Measurements from ENCODE around the gene BCAP31. TPM values are rescaled to one million over a fixed set of nuclear protein-coding genes. Genes with fewer than 3 reads are reported as not detected.

Gene BCAP31
- total RNA-seq, 2 experiments from 2014 or later: 43.0 to 72.0 TPM

GRCh38 chrX:153736071-153736820 is 12.1 kb upstream of the BCAP31 start:
- CTCF ChIA-PET (ENCODE audit: unreplicated experiment): no interaction called here
- Histone ChIP-seq H3K4me2 (ENCODE audit: low read length) (no peak overlapping the region), H3K4me1 (ENCODE audit: insufficient read depth, low read length, poor library complexity, severe bottlenecking) (peaks cover 10% of the 10 kb centered on the region), H4K20me1 (ENCODE audit: insufficient read depth, low read length) (no peaks in the 10 kb centered on the region), H2AFZ (ENCODE audit: low read length) (no peak overlapping the region), H3K9me3 (ENCODE audit: low read length) (no peaks in the 10 kb centered on the region), H3K36me3 (ENCODE audit: insufficient read depth, low read length) (no peaks in the 10 kb centered on the region; the same call in 1 of the 2 replicates), H3K4me3 (ENCODE audit: low read depth, low read length, poor library complexity, severe bottlenecking) (no peak overlapping the region), H3K9me2 (ENCODE audit: insufficient read depth, low read length) (no peaks in the 10 kb centered on the region), H3K79me2 (ENCODE audit: insufficient read depth, low read depth, low read length) (no peaks in the 10 kb centered on the region), H3K27ac (ENCODE audit: low read depth, low read length, poor library complexity, severe bottlenecking) (no peak overlapping the region)
- POLR2A ChIA-PET: interaction anchor here (0.7 to 1.4 kb wide), 2 partner anchors 9 to 586 kb away, joined by 4 read pairs; no protein-coding TSS in a partner anchor
- BruUV-seq (replicated peaks): no TSS peak
- TF ChIP-seq EZH2phosphoT487 (IDR thresholded peaks at IDR 0.05; ENCODE audit: borderline replicate concordance, low read depth, low read length): no peak
- no peak for TF ChIP-seq CTCF (conservative IDR thresholded peaks at IDR 0.05; ENCODE audit: low read length)
- no peak for DNase-seq (ENCODE audit: low spot score)
- intact Hi-C loops (cut with micrococcal nuclease; ENCODE audit: unreplicated experiment): no loop called here

- Histone ChIP-seq H3K79me2 (ENCODE audit: insufficient read depth, low read depth, low read length) (no peaks in the 10 kb centered on the region), H3K36me3 (ENCODE audit: insufficient read depth, low read length) (no peaks in the 10 kb centered on the region; the same call in 1 of the 2 replicates), H3K4me1 (ENCODE audit: insufficient read depth, low read length, poor library complexity, severe bottlenecking) (peaks cover 10% of the 10 kb centered on the region), H2AFZ (ENCODE audit: low read length) (no peak overlapping the region), H3K9me3 (ENCODE audit: low read length) (no peaks in the 10 kb centered on the region), H3K9me2 (ENCODE audit: insufficient read depth, low read length) (no peaks in the 10 kb centered on the region), H3K4me3 (ENCODE audit: low read depth, low read length, poor library complexity, severe bottlenecking) (no peak overlapping the region), H4K20me1 (ENCODE audit: insufficient read depth, low read length) (no peaks in the 10 kb centered on the region), H3K27ac (ENCODE audit: low read depth, low read length, poor library complexity, severe bottlenecking) (no peak overlapping the region), H3K4me2 (ENCODE audit: low read length) (peak overlapping the region; percentile 26; the same call in 1 of the 2 replicates)
- ChIA-PET CTCF (ENCODE audit: unreplicated experiment) (no interaction called here), POLR2A (interaction anchor here (1.4 kb wide), 1 partner anchor 8 kb away, joined by 4 read pairs; no protein-coding TSS in a partner anchor)
- no TSS peak for BruUV-seq (replicated peaks)
- intact Hi-C loops (cut with micrococcal nuclease; ENCODE audit: unreplicated experiment): no loop called here
- TF ChIP-seq CTCF (conservative IDR thresholded peaks at IDR 0.05; ENCODE audit: low read length) (peak; percentile 53; the same call in 1 of the 2 replicates), EZH2phosphoT487 (IDR thresholded peaks at IDR 0.05; ENCODE audit: borderline replicate concordance, low read depth, low read length) (no peak)
- peak; percentile 46 for DNase-seq (ENCODE audit: low spot score)
Observed at GRCh38 chrX:153735274-153735673, 11.1 kb upstream of the BCAP31 start.

- H3K9me2 ChIP-seq (ENCODE audit: insufficient read depth, low read length): no peaks in the 10 kb centered on the region
- H3K4me3 ChIP-seq (ENCODE audit: low read depth, low read length, poor library complexity, severe bottlenecking): no peak overlapping the region
- H3K4me1 ChIP-seq (ENCODE audit: insufficient read depth, low read length, poor library complexity, severe bottlenecking): peaks cover 10% of the 10 kb centered on the region
- BruUV-seq (replicated peaks): no TSS peak
- H3K4me2 ChIP-seq (ENCODE audit: low read length): peak overlapping the region; percentile 26; the same call in 1 of the 2 replicates
- no peaks in the 10 kb centered on the region; the same call in 1 of the 2 replicates for H3K36me3 ChIP-seq (ENCODE audit: insufficient read depth, low read length)
- H3K9me3 ChIP-seq (ENCODE audit: low read length): no peaks in the 10 kb centered on the region
- H4K20me1 ChIP-seq (ENCODE audit: insufficient read depth, low read length): no peaks in the 10 kb centered on the region
- H3K79me2 ChIP-seq (ENCODE audit: insufficient read depth, low read depth, low read length): no peaks in the 10 kb centered on the region
- DNase-seq (ENCODE audit: low spot score): no peak
- CTCF ChIA-PET (ENCODE audit: unreplicated experiment): no interaction called here
- H3K27ac ChIP-seq (ENCODE audit: low read depth, low read length, poor library complexity, severe bottlenecking): no peak overlapping the region
- POLR2A ChIA-PET: interaction anchor here (1.4 kb wide), 1 partner anchor 8 kb away, joined by 4 read pairs; no protein-coding TSS in a partner anchor
- no peak for TF ChIP-seq EZH2phosphoT487 (IDR thresholded peaks at IDR 0.05; ENCODE audit: borderline replicate concordance, low read depth, low read length)
- TF ChIP-seq CTCF (conservative IDR thresholded peaks at IDR 0.05; ENCODE audit: low read length): no peak
- intact Hi-C loops (cut with micrococcal nuclease; ENCODE audit: unreplicated experiment): no loop called here
- no peak overlapping the region for H2AFZ ChIP-seq (ENCODE audit: low read length)
Observed at GRCh38 chrX:153734871-153735270, 10.7 kb upstream of the BCAP31 start.

Measured in OCI-LY7 (cell line).